Measurements from ENCODE around the gene IPP.

- TF ChIP-seq POLR2A (IDR thresholded peaks at IDR 0.05) (no peak), CTCF (IDR thresholded peaks at IDR 0.05) (no peak)
Measured at GRCh38 chr1:45713711-45714110, 36.7 kb downstream of the IPP start.

All from gastroesophageal sphincter (tissue), 3 donors.